ENCODE data around the gene MRPS34. TPM values are rescaled to one million over a fixed set of nuclear protein-coding genes. Genes with fewer than 3 reads are reported as not detected.

MRPS34 gene
- total RNA-seq, 1 donor from 2014 or later = 63.4 TPM

DNA sequence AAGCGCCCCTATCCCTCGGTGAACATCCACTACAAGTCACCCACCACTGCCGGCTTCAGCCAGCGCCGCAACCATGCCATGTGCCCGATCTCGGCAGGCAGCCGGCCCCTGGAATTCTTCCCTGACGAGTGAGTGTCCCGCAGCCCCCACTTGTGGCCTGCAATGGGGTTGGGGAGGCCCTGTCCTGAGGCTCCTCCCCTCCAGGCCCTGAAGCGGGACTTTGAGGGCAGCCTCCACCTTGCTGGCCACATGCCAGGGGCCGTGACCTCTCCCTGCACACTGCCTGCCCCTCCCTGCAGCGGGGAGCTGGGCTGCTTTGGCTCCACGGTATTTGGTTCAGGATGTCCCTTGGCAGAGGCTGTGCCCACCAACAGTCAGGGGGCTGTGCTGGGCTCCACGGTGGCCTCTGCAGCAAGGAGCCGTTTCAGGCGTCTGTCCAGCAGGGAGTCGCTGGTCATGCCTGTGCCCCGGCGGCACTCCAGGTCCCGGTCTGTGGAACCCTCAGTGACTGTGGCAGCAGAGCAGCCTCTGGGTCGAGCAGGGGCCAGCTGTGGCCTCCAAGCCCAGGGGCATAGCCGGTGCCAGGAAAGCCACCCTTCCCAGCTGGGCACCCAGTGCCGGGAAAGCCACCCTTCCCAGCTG is 9.9 kb downstream of the MRPS34 start:
- intact Hi-C loops (cut with DNase I) = no loop called here
- no peak for DNase-seq (ENCODE audit: low spot score)

DNA sequence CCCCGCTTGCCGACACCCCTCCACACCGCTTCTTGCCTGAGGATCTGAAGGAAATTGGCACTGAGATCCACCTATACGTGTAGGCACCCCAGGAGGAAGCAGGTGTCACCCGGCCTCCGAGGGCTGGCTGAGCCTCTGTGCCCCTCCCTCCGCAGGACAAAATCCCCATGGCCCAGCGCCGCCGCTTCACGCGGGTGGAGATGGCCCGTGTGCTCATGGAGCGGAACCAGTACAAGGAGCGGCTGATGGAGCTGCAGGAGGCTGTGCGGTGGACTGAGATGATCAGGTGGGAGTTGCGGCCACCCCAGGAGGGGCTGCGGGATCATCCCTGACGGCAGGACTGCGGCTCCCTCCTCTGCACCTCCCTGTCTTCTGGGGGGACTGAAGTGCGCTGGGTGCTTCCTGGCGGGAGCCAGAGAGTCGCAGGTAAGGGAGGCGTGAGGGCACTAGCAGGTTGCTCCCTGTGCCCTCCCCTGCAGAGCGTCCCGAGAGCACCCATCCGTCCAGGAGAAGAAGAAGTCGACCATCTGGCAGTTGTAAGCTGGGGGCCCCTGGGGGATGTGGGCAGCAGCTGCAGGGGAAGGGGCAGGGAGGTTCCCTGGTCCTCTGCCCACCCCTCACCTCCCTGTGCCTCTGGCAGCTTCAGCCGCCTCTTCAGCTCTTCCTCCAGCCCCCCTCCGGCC is 10.6 kb downstream of the MRPS34 start:
- intact Hi-C loops (cut with DNase I) = no loop called here
- no peak for DNase-seq (ENCODE audit: low spot score)

DNA sequence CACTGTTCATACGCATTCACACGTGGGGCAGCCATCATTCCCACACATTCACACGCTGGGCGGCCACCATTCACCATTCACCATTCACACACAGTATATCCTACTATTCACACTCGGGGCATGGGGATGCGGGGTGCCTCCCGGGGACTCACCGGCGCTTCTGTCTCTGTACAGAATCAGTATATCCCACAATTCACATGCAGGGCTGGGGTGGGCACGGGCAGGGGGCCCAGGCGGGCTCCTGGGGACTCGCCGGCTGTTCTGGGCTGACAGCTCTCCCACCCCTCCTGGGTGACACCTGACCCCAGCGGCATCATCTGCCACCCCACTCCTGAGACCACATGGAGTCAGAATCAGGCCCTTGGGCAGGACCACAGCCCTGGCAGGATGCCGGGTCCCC is 11.2 kb downstream of the MRPS34 start:
- DNase-seq (ENCODE audit: low spot score) = no peak
- intact Hi-C loops (cut with DNase I) = no loop called here

DNA sequence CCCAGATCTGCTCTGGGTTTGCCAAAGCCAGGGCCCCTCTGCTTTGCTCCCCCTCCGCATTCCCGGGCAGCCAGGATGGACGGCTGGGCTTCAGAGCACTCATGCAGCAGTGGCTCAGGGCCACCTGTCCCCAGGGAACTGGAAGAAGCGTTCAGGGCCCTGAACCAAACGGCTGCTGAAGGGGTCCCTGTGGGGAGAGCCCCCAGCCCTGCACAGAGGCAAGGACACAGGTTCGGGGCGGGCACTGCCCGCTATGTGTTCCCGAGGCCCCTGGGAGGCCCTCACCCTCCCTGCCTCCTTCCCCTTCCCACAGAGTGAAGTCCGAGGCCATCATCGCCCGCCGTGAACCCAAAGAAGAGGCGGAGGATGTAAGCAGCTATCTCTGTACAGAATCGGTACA is 12.0 kb downstream of the MRPS34 start:
- intact Hi-C loops (cut with DNase I) = no loop called here
- no peak for DNase-seq (ENCODE audit: low spot score)

DNA sequence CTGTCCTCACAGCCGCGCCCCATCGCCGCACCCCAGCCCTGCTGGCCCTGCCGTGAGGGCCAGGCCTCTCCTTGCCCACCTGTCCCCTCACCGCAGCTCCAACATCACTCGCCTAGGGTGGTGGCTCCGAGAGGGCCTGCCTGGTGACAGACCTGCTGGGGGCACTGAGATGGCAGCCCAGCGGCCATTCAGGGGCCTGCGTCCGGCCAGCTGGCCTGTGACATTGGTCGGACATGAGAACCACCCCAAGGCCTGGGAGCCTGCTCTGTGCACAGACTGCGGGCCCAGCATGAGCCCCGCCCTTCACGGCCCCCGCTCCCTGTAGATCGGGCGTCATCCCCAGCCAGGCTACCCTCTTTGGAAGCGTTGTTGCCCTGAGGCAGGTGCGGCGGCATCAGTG is 13.4 kb downstream of the MRPS34 start:
- intact Hi-C loops (cut with DNase I) = no loop called here
- DNase-seq (ENCODE audit: low spot score) = no peak

DNA sequence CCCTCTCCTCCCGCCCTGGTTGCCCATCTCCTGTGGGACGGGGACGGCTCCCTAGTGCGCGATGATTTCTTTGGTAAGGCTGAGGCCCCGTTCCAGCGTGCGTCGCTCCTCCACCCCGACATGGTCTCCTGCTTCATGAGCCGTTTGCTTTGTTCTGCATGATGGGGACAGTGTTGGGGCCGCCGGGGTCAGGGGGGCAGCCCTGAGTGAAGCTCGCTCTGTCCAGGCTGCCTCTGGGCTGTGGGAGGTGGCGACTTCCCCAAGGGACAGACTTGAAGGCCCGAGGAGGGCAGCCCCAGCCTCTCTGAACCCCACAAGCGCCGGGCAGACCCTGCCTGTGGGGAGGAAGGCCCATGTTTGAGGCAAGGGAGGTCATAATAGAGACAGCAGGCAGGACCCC is 14.0 kb downstream of the MRPS34 start:
- no peak for DNase-seq (ENCODE audit: low spot score)
- intact Hi-C loops (cut with DNase I) = no loop called here

DNA sequence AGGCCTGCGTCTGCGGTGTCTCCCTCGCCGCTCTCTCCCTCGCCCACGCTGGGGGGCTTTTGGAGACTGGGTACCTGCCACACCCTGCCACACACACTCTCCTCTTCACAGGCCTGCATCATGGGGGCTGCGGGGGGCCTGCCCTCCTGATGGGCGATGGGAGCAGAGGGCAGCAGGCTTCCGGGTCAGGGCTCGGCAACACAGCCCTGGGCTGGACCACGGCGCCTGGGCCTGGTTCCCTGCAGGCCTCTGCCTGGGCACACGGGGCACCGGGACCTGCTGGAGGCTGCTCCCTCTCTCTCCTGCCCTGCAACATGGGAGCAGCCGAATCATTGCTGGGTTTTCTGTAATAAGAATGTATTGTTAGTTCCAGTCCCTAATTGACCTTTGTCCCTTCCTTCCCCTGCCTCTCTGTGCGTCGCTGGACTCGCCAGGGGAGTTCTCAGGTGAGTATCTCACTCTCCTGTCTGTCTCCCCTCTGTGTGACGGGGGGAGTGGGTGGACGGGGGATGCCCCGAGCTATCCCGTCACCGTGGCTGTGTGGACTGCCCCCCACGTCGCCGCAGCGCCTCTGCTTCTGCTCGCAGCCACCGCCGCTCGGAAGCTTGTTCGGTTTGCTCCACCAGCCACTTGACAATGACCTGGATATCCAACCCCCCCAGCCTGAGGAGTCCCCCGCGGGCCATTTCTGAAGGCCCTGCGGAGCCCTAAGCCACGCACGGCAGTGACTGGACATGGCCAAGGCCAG is 15.0 kb downstream of the MRPS34 start:
- intact Hi-C loops (cut with DNase I) = no loop called here

DNA sequence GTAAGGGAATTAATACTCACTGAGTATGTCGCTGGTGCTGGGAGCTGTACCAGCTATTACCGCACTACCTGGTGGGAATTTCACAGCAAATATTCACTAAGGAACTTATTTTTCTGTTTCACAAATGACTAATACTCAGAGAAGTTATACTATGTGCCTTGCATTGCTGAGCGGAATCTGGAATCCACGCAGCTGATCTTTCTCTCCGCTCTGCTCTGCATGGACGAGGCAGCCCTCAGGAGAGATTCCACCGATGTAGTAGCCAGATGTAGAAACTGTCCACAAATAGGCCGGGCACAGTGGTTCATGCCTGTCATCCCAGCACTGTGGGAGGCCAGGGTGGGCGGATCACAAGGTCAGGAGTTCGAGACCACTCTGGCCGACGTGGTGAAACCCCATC is 18.7 kb downstream of the MRPS34 start:
- intact Hi-C loops (cut with DNase I) = no loop called here
- DNase-seq (ENCODE audit: low spot score) = no peak

More for the DNA sequence above, 15.0 kb downstream of the MRPS34 start:
- no peak for DNase-seq (ENCODE audit: low spot score)

DNA sequence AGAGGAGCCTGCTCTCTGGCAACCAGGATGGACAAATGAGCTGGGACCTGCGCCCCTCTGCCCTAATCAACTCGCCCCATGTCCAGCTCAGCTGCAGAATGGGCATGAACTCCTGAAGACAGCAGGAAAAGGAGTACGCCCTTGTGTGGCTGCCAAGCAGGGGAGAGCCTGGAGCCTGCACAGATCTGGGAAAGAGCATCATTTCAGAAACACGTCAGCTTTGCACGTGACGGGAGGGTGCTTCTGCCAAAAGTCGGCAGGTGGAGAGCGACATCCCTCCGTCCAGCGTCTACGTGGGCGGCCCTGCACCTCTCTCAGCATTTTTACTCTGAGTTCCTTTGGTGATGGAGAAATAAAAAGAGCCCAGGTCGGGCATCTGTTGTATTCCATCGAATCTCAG is 20.1 kb downstream of the MRPS34 start:
- intact Hi-C loops (cut with DNase I) = no loop called here
- DNase-seq (ENCODE audit: low spot score) = no peak

DNA sequence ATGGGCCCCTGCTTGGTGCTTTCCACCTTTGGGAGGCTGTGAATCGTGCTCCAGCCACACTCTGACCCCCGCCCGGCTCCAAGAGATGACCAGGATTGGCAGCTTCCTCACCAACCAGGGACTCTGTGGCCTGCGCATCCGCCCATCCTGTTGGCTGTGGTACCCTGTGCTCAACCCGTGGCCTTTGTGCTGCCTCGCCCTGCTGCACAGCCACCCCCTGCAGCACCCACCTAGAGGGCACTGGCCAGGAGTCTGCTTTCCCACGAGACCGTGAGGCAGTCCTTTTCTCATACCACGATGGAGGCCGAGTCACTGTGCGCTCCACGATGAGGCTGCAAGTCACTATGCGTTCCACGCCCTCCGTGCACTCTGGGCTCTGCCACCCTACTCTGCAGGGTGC is 21.0 kb downstream of the MRPS34 start:
- intact Hi-C loops (cut with DNase I) = no loop called here
- no peak for DNase-seq (ENCODE audit: low spot score)

DNA sequence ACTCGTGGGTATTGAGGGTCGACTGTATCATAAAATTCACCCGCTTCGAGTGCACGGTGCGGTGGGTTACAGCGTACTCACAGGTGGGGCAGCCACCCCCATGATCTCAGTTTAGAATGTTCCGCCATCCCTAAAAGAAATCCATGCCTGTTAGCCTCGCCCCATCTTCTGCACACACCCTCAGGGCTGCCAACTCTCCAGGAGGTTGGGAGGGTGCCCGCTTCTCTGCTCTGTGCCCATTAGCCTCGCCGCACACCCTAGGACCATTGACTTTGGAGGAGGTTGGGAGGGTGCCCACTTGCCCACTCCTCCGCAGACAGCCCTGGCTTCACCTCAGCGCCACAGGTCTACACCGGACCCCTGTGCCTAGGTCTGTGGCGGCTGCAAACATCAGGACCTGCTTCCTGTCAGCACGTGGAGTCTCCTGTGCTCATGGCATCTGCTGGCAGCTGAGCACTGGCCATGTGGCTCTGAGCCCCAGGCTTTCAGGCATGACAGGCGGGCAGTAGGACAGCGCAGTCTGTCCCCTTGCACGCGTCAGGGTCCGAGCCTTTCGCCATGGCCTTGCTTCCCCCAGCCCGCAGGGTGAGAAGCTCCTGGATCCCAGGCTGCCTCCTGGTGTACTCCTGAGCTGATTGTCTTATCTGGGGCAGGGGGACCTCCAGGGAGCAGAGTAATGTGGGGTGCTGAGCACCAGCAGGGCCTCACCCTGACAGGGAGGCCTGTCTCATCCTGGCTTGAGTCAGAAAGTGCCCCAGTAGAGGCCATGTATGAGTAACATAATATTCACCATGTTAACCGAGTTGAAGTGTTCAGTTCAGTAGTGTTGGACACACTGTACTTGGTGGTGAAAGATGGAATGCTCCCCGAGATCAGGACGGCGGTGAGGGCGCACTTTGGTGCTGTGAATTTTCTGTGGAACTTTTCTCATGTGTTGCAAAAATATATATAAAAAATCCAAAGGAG is 23.5 kb downstream of the MRPS34 start:
- intact Hi-C loops (cut with DNase I) = no loop called here
- no peak for DNase-seq (ENCODE audit: low spot score)

DNA sequence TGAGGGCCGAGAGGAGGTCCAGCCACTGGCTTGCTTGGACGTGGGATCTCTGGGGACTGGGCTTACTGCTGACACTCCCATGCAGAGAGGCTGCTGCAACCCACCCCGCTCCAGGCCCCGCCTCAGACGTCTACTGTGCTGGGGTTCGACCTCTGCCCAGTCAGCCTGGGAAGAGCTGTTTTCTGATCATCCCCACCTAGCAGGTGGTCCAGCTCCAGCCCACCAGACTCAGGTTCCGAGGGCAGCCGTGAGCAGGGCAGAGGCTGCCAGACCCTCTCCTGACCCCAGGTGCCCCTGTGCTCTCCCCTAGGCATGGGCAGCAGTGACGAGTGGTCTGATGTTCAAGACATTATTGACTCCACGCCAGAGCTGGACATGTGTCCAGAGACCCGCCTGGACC is 25.0 kb downstream of the MRPS34 start:
- intact Hi-C loops (cut with DNase I) = no loop called here
- DNase-seq (ENCODE audit: low spot score) = no peak

DNA sequence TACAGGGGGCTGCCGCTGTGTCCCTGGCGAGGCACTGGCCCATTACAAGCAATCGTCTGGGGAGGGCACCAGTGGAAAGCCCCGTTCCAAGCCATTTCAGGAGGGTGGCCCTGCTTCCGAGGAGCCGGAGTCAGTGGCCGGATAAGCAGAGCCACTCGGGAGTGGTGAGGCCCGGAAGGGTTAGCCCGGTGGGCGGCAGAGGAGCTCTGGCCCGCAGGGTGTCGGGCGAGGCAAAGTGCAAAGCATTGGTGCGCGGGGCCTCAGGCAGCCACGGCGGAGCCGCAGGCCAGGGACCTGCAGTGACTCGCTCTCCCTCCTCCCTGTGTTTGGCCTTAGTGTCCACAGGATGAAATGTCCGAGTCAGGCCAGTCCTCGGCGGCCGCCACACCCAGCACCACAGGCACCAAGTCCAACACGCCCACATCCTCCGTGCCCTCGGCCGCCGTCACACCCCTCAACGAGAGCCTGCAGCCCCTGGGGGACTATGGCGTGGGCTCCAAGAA is 26.2 kb downstream of the MRPS34 start:
- intact Hi-C loops (cut with DNase I) = no loop called here
- DNase-seq (ENCODE audit: low spot score) = no peak

DNA sequence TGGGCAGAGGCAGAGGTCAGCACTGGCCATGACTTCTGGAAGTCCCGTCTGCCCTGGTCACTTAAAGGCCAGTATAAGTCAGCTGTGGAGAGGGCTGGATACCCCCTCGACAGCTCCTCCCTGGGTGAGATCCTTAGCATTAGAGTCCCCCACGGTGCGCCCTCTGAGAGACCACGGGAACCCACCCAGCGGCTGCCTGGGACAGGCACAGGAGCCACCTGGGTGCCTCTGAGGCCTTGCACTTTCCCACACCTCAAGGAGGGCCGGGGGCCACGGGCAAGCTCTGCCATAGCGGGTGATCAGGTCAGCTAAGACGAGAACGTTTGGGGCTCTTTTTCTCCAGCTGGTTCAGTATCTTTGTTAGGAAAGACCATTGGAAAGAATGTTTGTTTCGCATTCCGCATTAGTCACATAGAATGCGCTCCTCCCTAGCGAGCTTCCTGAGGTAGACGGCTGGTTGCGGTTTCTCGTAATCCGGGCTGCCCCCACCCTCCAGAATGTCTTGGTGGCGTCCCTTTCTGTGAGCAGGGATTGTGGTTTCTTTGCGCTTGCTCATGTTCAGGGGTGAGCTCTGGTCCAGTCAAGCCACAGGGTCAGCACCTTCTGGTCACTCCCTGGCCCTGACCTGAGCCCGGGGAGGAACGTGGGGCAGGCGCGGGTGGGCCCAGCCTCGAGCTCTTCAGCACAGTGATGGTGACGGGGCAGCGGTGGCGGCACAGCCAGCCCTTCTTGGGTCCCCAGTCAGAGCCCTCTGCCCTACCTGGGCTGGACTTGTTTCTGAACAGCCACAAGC is 26.8 kb downstream of the MRPS34 start:
- intact Hi-C loops (cut with DNase I) = no loop called here
- no peak for DNase-seq (ENCODE audit: low spot score)

DNA sequence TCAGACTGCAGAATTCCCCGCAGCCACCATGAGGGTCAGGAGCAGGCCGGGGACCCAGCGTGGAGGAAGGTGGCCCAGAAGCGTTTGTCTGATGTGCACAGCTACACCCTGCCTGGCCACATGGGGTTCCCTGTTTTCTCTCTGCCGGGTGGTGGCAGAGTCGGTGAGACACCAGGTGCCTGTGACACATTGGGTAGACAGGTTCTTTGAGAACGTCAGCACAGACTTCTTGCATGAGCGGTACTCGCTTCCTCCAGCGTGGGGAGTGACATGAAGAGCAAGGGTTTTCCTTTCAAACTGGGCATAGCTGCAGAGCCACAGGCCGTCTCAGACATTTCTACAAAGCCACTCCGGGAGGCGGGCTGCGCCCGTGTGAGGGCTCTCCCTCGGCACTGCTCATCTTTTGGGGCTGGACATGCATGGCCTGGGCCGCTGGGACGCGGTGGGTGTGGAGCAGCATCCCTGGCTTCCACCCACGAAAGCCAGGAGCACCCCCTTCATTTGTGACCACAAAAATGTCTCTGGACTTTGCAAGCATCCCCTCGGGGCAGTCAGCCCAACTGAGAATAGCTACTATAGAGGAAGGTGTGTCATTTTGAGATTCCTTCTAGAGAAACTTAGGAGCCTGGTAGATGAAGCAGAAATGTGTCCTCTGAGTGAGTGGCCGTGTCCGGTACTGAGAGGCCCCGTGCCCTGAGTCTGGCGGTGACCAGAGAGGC is 27.6 kb downstream of the MRPS34 start:
- intact Hi-C loops (cut with DNase I) = no loop called here
- no peak for DNase-seq (ENCODE audit: low spot score)

DNA sequence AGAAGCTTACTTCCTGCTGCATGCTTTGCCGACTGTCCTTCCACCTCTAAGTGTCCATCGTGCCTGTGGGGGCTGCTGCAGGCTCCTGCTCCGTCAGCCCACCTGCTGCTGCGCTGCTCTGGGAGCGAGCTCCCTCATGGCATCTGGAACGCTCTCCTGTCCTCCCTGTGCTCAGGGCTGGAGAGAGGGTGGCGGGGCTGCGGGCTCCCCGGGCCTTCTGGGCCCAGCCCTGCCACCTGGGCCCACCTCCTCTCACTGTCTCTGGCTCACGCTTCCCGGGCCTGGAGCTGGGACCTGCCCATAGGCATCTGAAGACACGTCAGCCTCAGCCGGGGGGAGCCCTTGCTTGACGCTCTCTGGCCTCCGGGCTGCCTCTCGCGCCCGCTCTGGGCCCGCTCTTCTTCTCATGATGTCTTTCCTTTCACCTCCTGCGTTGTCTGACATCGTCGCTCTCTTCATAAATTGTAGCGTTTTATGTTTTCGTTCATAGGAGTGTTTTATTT is 28.5 kb downstream of the MRPS34 start:
- DNase-seq (ENCODE audit: low spot score) = no peak
- intact Hi-C loops (cut with DNase I) = no loop called here

DNA sequence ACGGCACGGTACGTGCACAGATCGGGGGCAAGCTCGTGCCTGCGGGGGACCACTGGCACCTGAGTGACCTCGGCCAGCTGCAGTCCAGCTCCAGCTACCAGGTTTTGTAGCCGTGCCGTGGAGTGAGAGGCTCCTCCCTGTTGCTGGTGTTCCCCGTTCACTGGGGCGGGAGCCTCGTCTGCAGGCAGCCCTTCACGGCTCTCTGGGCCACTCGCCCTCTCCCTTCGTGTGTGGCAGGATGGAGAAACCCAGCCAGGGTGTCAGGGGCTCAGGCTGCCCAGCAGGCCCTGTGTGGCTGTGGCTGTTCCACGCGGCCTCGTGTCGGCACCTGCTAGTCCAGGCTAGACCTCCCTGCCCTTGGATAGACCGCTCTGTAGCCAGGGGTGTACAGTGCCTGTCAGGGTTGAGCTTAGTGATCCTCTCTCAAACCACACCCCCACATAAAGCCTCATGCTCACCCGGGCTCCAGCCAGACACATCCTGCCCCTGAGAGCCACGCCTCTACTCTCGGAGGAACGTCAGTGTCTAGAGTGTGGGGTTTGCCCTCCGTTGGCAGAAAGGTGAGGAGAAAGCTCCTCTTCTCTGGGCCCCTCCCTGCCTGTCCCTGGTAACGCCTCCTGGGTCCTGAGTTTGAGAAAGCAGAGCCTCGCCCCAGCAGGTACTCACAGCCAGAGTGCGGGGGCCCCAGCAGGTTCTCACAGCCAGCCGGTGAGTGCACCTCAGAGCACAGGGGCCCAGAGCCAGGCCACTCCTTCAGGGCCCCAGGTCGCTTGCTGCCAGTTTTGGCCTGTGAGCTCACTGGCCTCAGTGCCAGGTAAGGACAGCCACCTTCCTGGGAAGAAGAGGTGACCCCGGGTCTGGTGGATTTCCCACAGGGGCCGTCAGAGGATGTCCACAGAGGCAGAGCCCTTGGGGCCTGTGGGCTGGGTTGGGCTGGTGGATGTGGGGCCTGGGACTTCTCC is 29.3 kb downstream of the MRPS34 start:
- intact Hi-C loops (cut with DNase I) = no loop called here
- DNase-seq (ENCODE audit: low spot score) = no peak

Measured in cardiac septum (tissue), 1 donor.